GM23338 (cell line): ENCODE results near the gene FAXC. TPM values are rescaled to one million over a fixed set of nuclear protein-coding genes. Genes with fewer than 3 reads are reported as not detected.

Source experiments
- ATAC-seq: fragments of 200-7000 bp; cut with Tn5 transposase; 3 replicates; pipeline ENCODE4 v1.9.1; 2020
- DNase-seq: peaks from one replicate; pipeline ENCODE4 v3.0.0-alpha.2; 2015; ENCODE audit warnings: low spot score
- H2AFZ ChIP-seq: fragments of 200-600 bp; sonication (generic); 2 replicates; pipeline ENCODE4 v1.8.0; 2016; ENCODE audit warnings: antibody characterized with exemption, mild to moderate bottlenecking, moderate library complexity
- H3F3A ChIP-seq: fragments of 200-600 bp; sonication (generic); replicated peaks from 2 replicates; pipeline ENCODE4 v1.8.0; 2017; ENCODE audit warnings: antibody characterized with exemption, mixed run types, low read depth
- H3K27ac ChIP-seq: fragments of 200-600 bp; sonication (generic); 2 replicates; pipeline ENCODE4 v1.6.1; 2016; ENCODE audit warnings: low read depth
- H3K27me3 ChIP-seq: fragments of 200-600 bp; sonication (generic); 2 replicates; pipeline ENCODE4 v1.8.0; 2016; ENCODE audit warnings: mild to moderate bottlenecking, mixed run types, moderate library complexity; ENCODE audit not compliant: insufficient read depth
- H3K36me3 ChIP-seq: fragments of 200-600 bp; sonication (generic); 2 replicates; pipeline ENCODE4 v1.8.0; 2016; ENCODE audit warnings: mild to moderate bottlenecking; ENCODE audit not compliant: insufficient read depth
- H3K4me1 ChIP-seq: fragments of 200-600 bp; sonication (generic); 2 replicates; pipeline ENCODE4 v1.8.0; 2016; ENCODE audit warnings: mild to moderate bottlenecking, moderate library complexity; ENCODE audit not compliant: insufficient read depth
- H3K4me2 ChIP-seq: fragments of 200-600 bp; sonication (generic); 2 replicates; pipeline ENCODE4 v1.7.1; 2017; ENCODE audit warnings: mixed run types
- H3K4me3 ChIP-seq: fragments of 200-600 bp; sonication (generic); 2 replicates; pipeline ENCODE4 v1.6.1; 2016; ENCODE audit warnings: mixed run types
- H3K79me2 ChIP-seq: fragments of 200-600 bp; sonication (generic); replicated peaks from 2 replicates; pipeline ENCODE4 v1.8.0; 2017; ENCODE audit warnings: mild to moderate bottlenecking; ENCODE audit not compliant: insufficient read depth
- H3K9me2 ChIP-seq: fragments of 200-600 bp; sonication (generic); 2 replicates; pipeline ENCODE4 v1.8.0; 2017; ENCODE audit not compliant: insufficient read depth
- H4K20me1 ChIP-seq: fragments of 200-600 bp; sonication (generic); replicated peaks from 2 replicates; pipeline ENCODE4 v1.8.0; 2017; ENCODE audit warnings: mild to moderate bottlenecking; ENCODE audit not compliant: insufficient read depth
- H3K27ac Mint-ChIP-seq: 2 replicates; pipeline ENCODE4 v1.8.0; 2020; ENCODE audit warnings: inconsistent platforms, mild to moderate bottlenecking, moderate library complexity, mixed read lengths
- H3K27me3 Mint-ChIP-seq: 3 replicates; pipeline ENCODE4 v1.8.0; 2022; ENCODE audit warnings: low read depth, mild to moderate bottlenecking, moderate library complexity, mixed read lengths, inconsistent platforms; ENCODE audit not compliant: insufficient read depth, poor library complexity
- H3K36me3 Mint-ChIP-seq: 3 replicates; pipeline ENCODE4 v1.8.0; 2021; ENCODE audit warnings: low read depth, mild to moderate bottlenecking, inconsistent platforms, moderate library complexity, mixed read lengths
- H3K4me1 Mint-ChIP-seq: 3 replicates; pipeline ENCODE4 v1.8.0; 2020; ENCODE audit warnings: mild to moderate bottlenecking, inconsistent platforms, mixed read lengths
- H3K4me3 Mint-ChIP-seq: 3 replicates; pipeline ENCODE4 v1.8.0; 2021; ENCODE audit warnings: moderate library complexity, mild to moderate bottlenecking, inconsistent platforms, mixed read lengths
- H3K9me3 Mint-ChIP-seq: 3 replicates; pipeline ENCODE4 v1.8.0; 2020; ENCODE audit warnings: moderate library complexity, mild to moderate bottlenecking, inconsistent platforms, mixed read lengths
- CREB1 ChIP-seq: fragments of 250-450 bp; sonication (Bioruptor Pico); IDR thresholded peaks from 2 replicates; pipeline ENCODE4 v1.5.0; 2020; ENCODE audit warnings: low read depth, mild to moderate bottlenecking, moderate library complexity
- CTCF ChIP-seq, 2 experiments: fragments of 200-600 bp in 1 of 2; sonication (generic) in 1 of 2; conservative IDR thresholded peaks; 2 replicates each; pipeline versions ENCODE4 v1.5.1 to v1.6.1; 2016 to 2017; ENCODE audit warnings: antibody characterized with exemption in 2 of 2, low read depth in 2 of 2, mild to moderate bottlenecking in 2 of 2, moderate library complexity in 1 of 2
- ETS1 ChIP-seq: IDR thresholded peaks from 2 replicates; pipeline ENCODE4 v1.6.1; 2016; ENCODE audit warnings: antibody characterized with exemption
- EZH2 ChIP-seq: fragments of 200-600 bp; sonication (generic); IDR thresholded peaks from one replicate; pipeline ENCODE4 v1.8.0; 2017; ENCODE audit warnings: antibody characterized with exemption, mild to moderate bottlenecking, low read depth; ENCODE audit not compliant: unreplicated experiment
- NANOG ChIP-seq: IDR thresholded peaks from 2 replicates; pipeline ENCODE4 v1.6.1; 2016; ENCODE audit warnings: antibody characterized with exemption, borderline replicate concordance
- REST ChIP-seq: IDR thresholded peaks from one replicate; pipeline ENCODE4 v1.6.1; 2018; ENCODE audit warnings: antibody characterized with exemption; ENCODE audit not compliant: unreplicated experiment
- STAT1 ChIP-seq: IDR thresholded peaks from one replicate; pipeline ENCODE4 v1.6.1; 2016; ENCODE audit warnings: antibody characterized with exemption; ENCODE audit not compliant: unreplicated experiment
- ZNF114 ChIP-seq: fragments of 250-450 bp; sonication (Bioruptor Pico); IDR thresholded peaks from 2 replicates; pipeline ENCODE4 v1.5.0; 2020; ENCODE audit warnings: mild to moderate bottlenecking, moderate library complexity
- ZNF331 ChIP-seq: fragments of 250-450 bp; sonication (Bioruptor Pico); IDR thresholded peaks from 2 replicates; pipeline ENCODE4 v1.5.0; 2020; ENCODE audit warnings: low read depth, mild to moderate bottlenecking, moderate library complexity
- ZNF462 ChIP-seq: fragments of 250-450 bp; sonication (Bioruptor Pico); IDR thresholded peaks from 2 replicates; pipeline ENCODE4 v1.5.0; 2020; ENCODE audit warnings: mild to moderate bottlenecking, moderate library complexity
- polyA plus RNA-seq: library from polyadenylated mRNA; unstranded; fragments of >200 nt; fragmentation: Nextera tagmentation; extraction: Ambion mirVana; gene quantifications from 2 replicates; pipeline ENCODE4 v1.2.1, GENCODE V29; 2016
- total RNA-seq: library from RNA; depleted of rRNA; stranded (reverse); fragments of >200 nt; shearing (Covaris generic); gene quantifications from 2 replicates; pipeline ENCODE4 v1.2.3, GENCODE V29; 2014

The FAXC gene
- total and polyA plus RNA-seq, 2 experiments from 2014 or later: 10.5 to 15.2 TPM

GRCh38 chr6:99378636-99379035, 29.2 kb upstream of the FAXC start:
- Mint-ChIP-seq H3K36me3 (no peaks in the 10 kb centered on the region), H3K9me3 (no peaks in the 10 kb centered on the region), H3K4me1 (no peaks in the 10 kb centered on the region), H3K27ac (no peak overlapping the region), H3K27me3 (peaks cover 3% of the 10 kb centered on the region), H3K4me3 (no peak overlapping the region)
- TF ChIP-seq STAT1: no peak
- TF ChIP-seq EZH2: no peak
- TF ChIP-seq CREB1 (CRISPR knock-in tag): no peak
- TF ChIP-seq ZNF114 (CRISPR knock-in tag): no peak
- H3K9me2 ChIP-seq: no peaks in the 10 kb centered on the region
- H3K4me2 ChIP-seq: no peak overlapping the region
- H3K27me3 ChIP-seq: no peaks in the 10 kb centered on the region
- H3K27ac ChIP-seq: no peak overlapping the region
- no peak overlapping the region for H3K4me3 ChIP-seq
- DNase-seq (no peak), ATAC-seq (no peak)
- H2AFZ ChIP-seq: no peak overlapping the region
- no peaks in the 10 kb centered on the region for H3K4me1 ChIP-seq
- H4K20me1 ChIP-seq: no peaks in the 10 kb centered on the region
- no peaks in the 10 kb centered on the region for H3F3A ChIP-seq
- no peaks in the 10 kb centered on the region for H3K79me2 ChIP-seq
- H3K36me3 ChIP-seq: no peaks in the 10 kb centered on the region

- H2AFZ ChIP-seq: no peak overlapping the region
- no peaks in the 10 kb centered on the region for H3K36me3 Mint-ChIP-seq
- no peak for TF ChIP-seq CTCF (conservative IDR thresholded peaks at IDR 0.05; ENCODE audit: low read depth in 2 of 2)
- TF ChIP-seq STAT1: no peak
- TF ChIP-seq REST: no peak
- TF ChIP-seq ZNF462 (CRISPR knock-in tag): no peak
- no peak for TF ChIP-seq ETS1
- no peak for TF ChIP-seq ZNF331
- no peak for TF ChIP-seq NANOG
These were observed 20.1 kb upstream of the FAXC start for GRCh38 chr6:99369533-99369932.

More at GRCh38 chr6:99369533-99369932, 20.1 kb upstream of the FAXC start:
- no peak overlapping the region for H3K4me3 Mint-ChIP-seq
- Histone ChIP-seq H3K36me3 (no peaks in the 10 kb centered on the region), H3F3A (no peaks in the 10 kb centered on the region), H3K9me2 (no peaks in the 10 kb centered on the region), H3K27me3 (no peaks in the 10 kb centered on the region), H3K4me1 (peaks cover 6% of the 10 kb centered on the region; the same call in 1 of the 2 replicates), H3K4me3 (no peak overlapping the region), H3K27ac (no peak overlapping the region), H4K20me1 (no peaks in the 10 kb centered on the region), H3K79me2 (no peaks in the 10 kb centered on the region), H3K4me2 (no peak overlapping the region)
- peaks cover 7% of the 10 kb centered on the region for H3K27me3 Mint-ChIP-seq
- DNase-seq (peak; percentile 68), ATAC-seq (peak; percentile 99)
- peaks cover 8% of the 10 kb centered on the region; the same call in 2 of the 3 replicates for H3K4me1 Mint-ChIP-seq
- no peaks in the 10 kb centered on the region for H3K9me3 Mint-ChIP-seq
- H3K27ac Mint-ChIP-seq: no peak overlapping the region
